ENCODE data around the gene CHRNB2.
"Not testable (repeated sequence)": the region's sequence is repeated elsewhere in the genome, so short reads cannot be mapped to it uniquely, and the experiment has no call there.

Gene CHRNB2, protein sequence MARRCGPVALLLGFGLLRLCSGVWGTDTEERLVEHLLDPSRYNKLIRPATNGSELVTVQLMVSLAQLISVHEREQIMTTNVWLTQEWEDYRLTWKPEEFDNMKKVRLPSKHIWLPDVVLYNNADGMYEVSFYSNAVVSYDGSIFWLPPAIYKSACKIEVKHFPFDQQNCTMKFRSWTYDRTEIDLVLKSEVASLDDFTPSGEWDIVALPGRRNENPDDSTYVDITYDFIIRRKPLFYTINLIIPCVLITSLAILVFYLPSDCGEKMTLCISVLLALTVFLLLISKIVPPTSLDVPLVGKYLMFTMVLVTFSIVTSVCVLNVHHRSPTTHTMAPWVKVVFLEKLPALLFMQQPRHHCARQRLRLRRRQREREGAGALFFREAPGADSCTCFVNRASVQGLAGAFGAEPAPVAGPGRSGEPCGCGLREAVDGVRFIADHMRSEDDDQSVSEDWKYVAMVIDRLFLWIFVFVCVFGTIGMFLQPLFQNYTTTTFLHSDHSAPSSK

DNA sequence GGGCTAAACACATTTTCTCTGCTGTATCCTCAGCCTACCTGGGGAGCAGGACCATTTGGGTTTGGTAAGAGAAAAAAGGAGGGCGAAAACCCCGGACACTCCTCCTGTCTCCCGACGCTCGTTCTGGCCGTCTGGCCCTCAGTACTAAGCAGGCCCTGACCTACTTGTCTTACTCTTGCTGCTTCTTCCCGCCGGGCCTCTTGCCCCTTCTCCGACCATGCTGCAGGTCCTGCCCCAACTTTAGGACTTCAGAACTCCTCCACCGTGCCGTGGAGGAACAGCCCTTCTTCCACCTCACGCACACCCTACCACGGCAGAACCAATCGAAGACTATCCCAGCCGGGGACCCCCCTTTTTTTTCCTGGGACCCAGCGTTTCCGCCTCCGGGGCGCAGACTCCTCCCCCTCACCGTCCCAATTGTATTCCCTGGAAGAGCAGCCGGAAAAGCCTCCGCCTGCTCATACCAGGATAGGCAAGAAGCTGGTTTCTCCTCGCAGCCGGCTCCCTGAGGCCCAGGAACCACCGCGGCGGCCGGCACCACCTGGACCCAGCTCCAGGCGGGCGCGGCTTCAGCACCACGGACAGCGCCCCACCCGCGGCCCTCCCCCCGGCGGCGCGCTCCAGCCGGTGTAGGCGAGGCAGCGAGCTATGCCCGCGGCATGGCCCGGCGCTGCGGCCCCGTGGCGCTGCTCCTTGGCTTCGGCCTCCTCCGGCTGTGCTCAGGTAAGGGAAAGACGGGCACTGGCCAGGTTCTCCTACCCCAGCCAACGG lies at the start of gene CHRNB2:
CHRNB2 (plus strand) TSS at position 393 of the 771 bp plus-strand sequence; CDS start at position 660, 267 bp downstream.
- DNase-seq: peak; percentile 59 to 77

DNA sequence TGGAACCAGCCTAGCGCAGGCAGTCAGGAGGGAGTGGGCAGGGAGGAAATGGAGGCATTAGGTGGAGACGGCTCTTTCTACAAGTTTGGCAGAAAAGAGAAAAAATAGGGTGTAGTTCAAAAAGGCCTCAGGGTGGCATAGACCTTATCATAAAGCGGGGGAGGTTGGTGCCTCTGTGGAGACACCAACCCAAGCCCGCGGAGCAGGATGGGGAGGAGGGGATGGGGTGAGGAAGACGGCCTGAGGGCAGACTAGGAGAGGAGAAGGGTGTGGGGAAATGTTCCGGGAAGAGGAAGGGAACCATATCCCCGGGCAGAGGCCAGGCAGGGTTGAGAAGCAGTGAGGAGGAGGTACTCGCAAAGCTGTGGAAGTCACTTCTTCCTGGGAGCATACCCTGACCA lies 48.0 kb upstream of the CHRNB2 start:
- no peak for DNase-seq

DNA sequence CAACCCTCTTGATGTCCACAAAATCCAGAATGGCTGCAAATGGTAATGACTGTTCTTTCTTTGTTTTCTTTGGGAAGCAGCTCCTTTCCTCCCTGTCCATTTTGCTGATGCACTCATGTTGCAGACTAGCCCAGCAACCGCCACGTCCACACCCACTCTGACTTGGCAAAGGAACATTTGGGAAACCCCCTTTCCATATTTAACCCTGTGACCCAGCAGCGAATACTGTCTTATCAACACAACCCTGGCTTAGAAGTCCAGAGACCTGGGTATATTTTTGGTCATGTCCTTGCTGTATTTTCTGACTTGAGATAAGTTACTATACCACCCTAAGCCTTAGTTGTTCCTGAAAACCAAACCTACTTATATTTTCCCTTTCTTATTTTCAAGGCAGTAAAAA lies 47.2 kb upstream of the CHRNB2 start:
- DNase-seq: no peak

- DNase-seq: no peak
Measured at GRCh38 chr1:154521695-154522094, 45.9 kb upstream of the CHRNB2 start.

GRCh38 chr1:154524881-154525280 lies 42.7 kb upstream of the CHRNB2 start:
- no peak for DNase-seq

DNA sequence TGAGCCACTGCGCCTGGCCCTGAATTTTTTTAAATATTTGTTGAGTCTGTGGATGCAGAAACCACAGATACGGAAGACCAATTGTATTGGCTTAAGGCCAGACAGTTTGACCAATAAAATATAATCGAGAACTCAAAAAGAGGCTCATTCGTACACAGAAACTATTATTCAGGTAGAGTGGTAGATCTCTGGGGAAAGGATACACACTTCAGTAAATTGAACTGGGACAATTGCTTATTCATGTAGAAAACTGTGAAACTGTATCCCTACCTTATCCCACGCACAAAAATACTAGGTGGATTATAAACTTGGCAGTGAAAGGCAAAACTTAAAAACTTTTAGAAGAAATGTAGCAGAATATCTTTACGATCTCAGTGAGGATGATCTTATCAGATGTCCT lies 40.4 kb upstream of the CHRNB2 start:
- no peak for DNase-seq

DNA sequence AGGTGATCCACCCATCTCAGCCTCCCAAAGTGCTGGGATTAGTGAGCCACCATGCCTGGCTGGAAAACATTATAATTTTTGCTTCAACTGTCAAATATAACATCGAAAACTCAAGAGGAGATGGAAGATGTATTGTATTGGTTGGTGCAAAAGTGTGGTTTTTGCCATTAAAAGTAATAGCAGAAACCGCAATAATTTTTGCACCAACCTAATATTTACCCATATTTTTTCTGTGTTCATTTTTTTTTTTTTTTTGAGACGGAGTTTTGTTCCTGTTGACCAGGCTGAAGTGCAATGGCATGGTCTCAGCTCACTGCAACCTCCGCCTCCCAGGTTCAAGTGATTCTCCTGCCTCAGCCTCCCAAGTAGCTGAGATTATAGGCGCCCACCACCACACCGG lies 38.3 kb upstream of the CHRNB2 start:
- no peak for DNase-seq

GRCh38 chr1:154531950-154532349 lies 35.6 kb upstream of the CHRNB2 start:
- DNase-seq: not testable (repeated sequence)

- DNase-seq: peak in 1 of 2 experiments; percentile 21
Measured at GRCh38 chr1:154533952-154534844, 33.4 kb upstream of the CHRNB2 start.

DNA sequence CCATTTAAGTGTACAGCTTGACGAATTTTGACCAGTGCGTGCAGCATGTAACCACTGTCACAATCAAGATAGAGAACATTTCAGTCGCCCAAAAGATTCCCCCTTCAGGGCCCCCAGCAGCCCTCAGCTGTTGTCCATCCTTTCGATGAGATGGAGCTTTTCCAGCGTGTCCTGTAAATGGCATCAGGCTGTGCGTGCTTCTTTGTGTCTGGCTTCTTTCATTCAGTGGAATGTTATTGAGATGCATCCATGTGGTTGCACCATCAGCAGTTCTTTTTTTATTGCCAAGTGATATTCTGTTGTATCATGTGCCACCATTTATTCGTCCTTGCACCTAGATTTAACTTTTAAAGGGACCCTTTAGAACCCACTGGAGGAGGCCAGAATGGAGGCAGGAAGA lies 31.0 kb upstream of the CHRNB2 start:
- no peak for DNase-seq

DNA sequence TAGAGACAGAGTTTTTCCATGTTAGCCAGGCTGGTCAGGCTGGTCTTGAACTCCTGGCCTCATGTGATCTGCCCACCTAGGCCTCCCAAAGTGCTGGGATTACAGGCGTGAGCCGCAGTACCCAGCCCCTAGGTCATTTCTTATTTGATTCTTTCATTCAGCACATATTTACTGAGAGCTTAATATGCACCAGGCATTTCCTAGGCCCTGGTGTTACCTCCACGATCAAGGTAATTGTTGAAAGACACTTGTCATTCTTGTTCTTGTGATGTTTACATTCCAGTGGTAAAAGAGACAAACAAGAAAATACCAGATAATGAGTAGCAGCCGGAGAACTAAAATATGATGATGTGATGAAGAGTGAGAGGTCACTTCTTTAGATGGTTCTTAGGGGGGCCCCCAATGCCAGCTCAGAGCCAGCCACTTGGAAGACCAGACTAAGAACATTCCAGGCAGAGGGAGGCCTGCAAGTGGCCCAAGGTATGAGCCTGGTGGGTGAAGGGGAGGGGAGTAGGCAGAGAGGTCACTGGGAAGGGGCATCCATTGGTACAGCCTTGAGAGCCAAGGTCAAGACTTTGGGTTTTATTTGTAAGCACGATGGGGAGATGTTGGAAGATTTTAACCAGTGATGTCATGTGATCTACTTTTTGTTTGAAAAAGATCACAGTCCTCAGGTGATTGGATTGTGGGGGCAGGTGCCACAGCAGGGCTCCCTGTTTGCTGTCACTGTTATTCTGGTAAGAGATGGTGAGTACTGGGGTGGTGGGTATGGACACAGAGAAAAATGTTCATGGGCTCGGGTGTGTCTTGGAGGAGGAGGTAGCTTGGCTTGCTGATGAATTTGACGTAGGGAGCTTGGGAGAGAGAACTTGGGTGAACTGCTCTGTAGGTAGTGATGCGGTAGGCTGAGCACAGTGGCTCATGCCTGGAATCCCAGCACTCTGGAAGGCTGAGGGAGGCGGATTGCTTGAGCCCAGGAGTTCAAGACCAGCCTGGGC lies 27.8 kb upstream of the CHRNB2 start:
- no peak for DNase-seq

GRCh38 chr1:154541231-154541630 lies 26.3 kb upstream of the CHRNB2 start:
- DNase-seq: no peak

DNA sequence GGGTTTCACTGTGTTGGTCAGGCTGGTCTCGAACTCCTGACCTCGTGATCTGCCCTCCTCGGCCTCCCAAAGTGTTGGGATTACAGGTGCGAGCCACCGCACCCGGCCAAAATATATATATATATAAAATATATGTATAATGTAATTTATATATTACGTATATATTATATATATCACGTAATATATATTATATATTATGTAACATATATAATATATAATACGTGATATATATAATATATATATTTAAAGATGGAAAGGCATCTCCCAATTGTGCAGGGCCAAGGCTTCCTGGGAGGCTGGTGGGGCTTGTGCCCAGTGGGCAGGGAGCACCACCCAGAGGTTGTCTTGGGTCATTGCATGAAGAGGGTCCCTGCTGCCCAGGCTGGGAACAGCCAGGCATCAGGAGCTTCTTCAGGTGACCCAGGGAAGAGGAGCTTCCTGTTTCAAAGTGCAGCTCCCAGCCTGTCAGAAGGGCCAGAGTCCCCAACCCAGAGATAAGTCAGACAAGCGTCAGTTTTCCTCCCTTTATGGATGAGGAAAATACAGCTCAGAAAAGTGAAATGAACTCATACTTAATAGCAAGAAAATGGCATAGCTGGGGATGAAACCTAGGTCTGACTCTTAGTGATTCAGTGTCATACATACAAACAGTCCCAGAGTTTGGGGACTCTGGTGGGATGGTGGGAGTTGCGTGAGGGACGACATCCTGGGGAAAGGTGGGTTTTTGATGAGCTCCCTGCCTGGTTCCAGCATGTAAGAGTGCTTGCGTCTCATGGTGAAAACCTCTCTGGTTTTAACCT lies 21.1 kb upstream of the CHRNB2 start:
- peak; percentile 41 to 74 for DNase-seq

DNA sequence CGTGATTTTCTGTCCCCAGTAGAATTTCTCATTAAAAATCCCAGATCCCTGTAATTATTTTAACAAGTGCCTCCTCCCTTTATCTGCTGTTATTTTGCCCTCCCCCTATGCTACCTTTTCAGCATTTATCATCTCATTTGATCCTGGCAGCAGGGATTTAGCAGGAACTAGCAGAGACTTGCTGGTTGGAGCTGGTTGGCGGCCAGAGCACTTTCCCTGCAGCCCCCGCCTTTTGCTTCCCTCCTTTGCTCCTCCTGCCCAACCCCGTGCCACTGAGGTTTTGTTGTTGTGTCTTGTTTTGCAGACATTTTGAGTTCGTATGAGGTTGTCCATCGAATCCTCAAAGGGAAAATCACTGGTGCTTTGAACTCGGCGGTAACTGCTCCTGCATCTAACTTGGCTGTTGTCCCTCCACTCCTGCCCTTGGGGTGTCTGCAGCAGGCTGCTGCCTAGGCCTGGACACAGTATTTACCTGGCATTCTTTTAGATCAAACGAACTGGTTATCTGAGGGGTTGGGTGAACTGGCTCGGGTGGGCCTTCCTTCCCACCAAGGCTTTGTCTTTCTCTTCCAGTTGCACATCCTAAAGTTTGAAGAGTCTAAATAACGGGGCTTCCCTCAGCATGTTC lies 20.4 kb upstream of the CHRNB2 start:
- no peak for DNase-seq

DNA sequence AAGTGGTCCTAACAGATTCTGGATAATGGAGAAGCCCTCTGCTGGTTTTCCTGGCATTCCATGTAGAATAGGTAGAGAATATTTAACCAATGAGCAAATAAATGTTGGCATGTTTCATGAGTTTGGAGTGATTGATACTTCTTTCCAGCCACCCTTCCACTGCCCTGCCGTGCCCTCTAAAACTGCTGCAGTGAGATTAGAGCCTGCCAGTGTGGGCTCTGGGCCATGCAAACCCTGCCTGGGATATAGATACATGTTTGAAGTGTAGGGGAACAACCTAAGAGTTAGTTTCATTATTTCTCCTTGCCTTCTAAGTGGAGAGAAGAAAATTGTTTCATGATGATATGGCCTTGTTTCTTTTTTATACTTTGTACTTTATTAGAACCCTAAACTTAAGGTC lies 19.6 kb upstream of the CHRNB2 start:
- no peak for DNase-seq

DNA sequence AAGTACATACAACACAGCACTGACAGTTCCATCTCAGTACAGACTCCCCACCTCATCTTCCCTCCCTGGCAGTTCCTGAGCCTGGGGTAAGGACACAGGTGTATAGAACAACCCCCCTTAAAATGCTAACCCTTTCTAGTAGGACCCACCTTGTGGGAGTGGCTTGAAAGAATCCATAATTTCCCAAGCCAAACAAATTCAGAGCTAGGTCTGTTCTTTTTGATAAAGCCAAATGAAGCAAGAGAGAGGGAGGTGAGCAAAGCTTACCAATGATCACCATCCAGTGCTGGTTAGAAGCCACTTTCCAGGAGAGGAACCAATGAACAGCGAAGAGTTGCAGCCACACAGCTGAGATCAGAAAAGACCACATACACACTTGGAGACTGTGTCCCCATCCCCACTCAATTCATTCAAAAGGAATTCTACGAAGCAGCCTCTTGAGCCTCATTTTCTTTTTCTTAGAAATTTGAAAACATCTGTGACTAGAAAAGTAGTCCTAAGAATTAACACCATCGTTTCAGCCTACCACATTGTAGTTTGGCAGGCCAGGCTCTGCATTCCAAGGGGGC lies 18.3 kb upstream of the CHRNB2 start:
- DNase-seq: no peak

- DNase-seq: no peak
Measured at GRCh38 chr1:154550070-154550469, 17.5 kb upstream of the CHRNB2 start.

GRCh38 chr1:154550657-154551056 lies 16.9 kb upstream of the CHRNB2 start:
- DNase-seq: no peak

GRCh38 chr1:154551474-154551873 lies 16.1 kb upstream of the CHRNB2 start:
- DNase-seq: no peak

GRCh38 chr1:154552036-154552435 lies 15.5 kb upstream of the CHRNB2 start:
- DNase-seq: no peak

Measured in NCI-H446 (cell line).